Cardiac muscle cell (in vitro differentiated cells and primary cell): ENCODE data around the gene CHI3L1. TPM values are rescaled to one million over a fixed set of nuclear protein-coding genes. Genes with fewer than 3 reads are reported as not detected.

Experiments
- DNase-seq, 2 donors: peaks; one replicate each; pipeline versions ENCODE4 v3.0.0 to v3.0.0-alpha.2; 2010 to 2017; ENCODE audit warnings: low read depth in 1 of 2, low spot score in 1 of 2
- H3K27ac ChIP-seq: fragments of 200-600 bp; sonication (generic); 2 replicates; pipeline ENCODE4 v1.5.1; 2016
- H3K27me3 ChIP-seq: fragments of 200-600 bp; sonication (generic); 2 replicates; pipeline ENCODE4 v1.6.0; 2016; ENCODE audit warnings: control low read depth
- H3K36me3 ChIP-seq: fragments of 200-600 bp; sonication (generic); 2 replicates; pipeline ENCODE4 v1.5.1; 2016; ENCODE audit warnings: control low read depth
- H3K4me1 ChIP-seq: fragments of 200-600 bp; sonication (generic); 2 replicates; pipeline ENCODE4 v1.8.1; 2017; ENCODE audit warnings: low read depth, mild to moderate bottlenecking, mixed run types
- H3K4me3 ChIP-seq: fragments of 200-600 bp; sonication (generic); 2 replicates; pipeline ENCODE4 v1.5.1; 2016; ENCODE audit warnings: mild to moderate bottlenecking
- H3K9me3 ChIP-seq: fragments of 200-600 bp; sonication (generic); 2 replicates; pipeline ENCODE4 v1.5.1; 2017; ENCODE audit warnings: low read depth, mild to moderate bottlenecking, control low read depth
- CTCF ChIP-seq: IDR thresholded peaks from 2 replicates; pipeline ENCODE4 v1.5.1; 2012; ENCODE audit warnings: low read depth, mild to moderate bottlenecking, low read length
- polyA plus RNA-seq: library from polyadenylated mRNA; unstranded; fragments of >200 nt; fragmentation: Nextera tagmentation; extraction: Ambion mirVana; gene quantifications from 2 replicates; pipeline ENCODE4 v1.2.1, GENCODE V29; 2016
- total RNA-seq: library from RNA; depleted of rRNA; stranded (reverse); fragments of >200 nt; gene quantifications from 2 replicates; pipeline ENCODE4 v1.2.3, GENCODE V29; 2016

Gene CHI3L1
- total and polyA plus RNA-seq, 2 experiments from 2014 or later, result 1.4 TPM; not detected in 1

- H3K36me3 ChIP-seq, result no peaks in the 10 kb centered on the region
- no peak overlapping the region for H3K27ac ChIP-seq
- peaks cover 21% of the 10 kb centered on the region for H3K4me1 ChIP-seq
- H3K9me3 ChIP-seq, result no peaks in the 10 kb centered on the region
- no peaks in the 10 kb centered on the region for H3K27me3 ChIP-seq
- no peak for DNase-seq
- TF ChIP-seq CTCF, result no peak
- H3K4me3 ChIP-seq, result no peak overlapping the region
Measured at GRCh38 chr1:203171341-203172183, 14.9 kb downstream of the CHI3L1 start.

- H3K4me3 ChIP-seq, result no peak overlapping the region
- H3K9me3 ChIP-seq, result no peaks in the 10 kb centered on the region
- H3K36me3 ChIP-seq, result no peaks in the 10 kb centered on the region
- H3K27me3 ChIP-seq, result no peaks in the 10 kb centered on the region
- peaks cover 15% of the 10 kb centered on the region for H3K4me1 ChIP-seq
- H3K27ac ChIP-seq, result no peak overlapping the region
- TF ChIP-seq CTCF, result no peak
- DNase-seq, result no peak
Measured at GRCh38 chr1:203170625-203171330, 15.7 kb downstream of the CHI3L1 start.

GRCh38 chr1:203169770-203170520 is 16.6 kb downstream of the CHI3L1 start:
- TF ChIP-seq CTCF, result no peak
- no peak overlapping the region for H3K4me3 ChIP-seq
- H3K4me1 ChIP-seq, result peaks cover 7% of the 10 kb centered on the region

GRCh38 chr1:203168991-203169390 is 17.5 kb downstream of the CHI3L1 start:
- Histone ChIP-seq H3K9me3 (no peaks in the 10 kb centered on the region), H3K4me1 (peaks cover 6% of the 10 kb centered on the region), H3K36me3 (no peaks in the 10 kb centered on the region), H3K27ac (no peak overlapping the region), H3K27me3 (no peaks in the 10 kb centered on the region), H3K4me3 (no peak overlapping the region)
- DNase-seq, result no peak
- TF ChIP-seq CTCF, result no peak

More at GRCh38 chr1:203169770-203170520, 16.6 kb downstream of the CHI3L1 start:
- no peak for DNase-seq
- no peaks in the 10 kb centered on the region for H3K36me3 ChIP-seq
- no peaks in the 10 kb centered on the region for H3K9me3 ChIP-seq
- no peak overlapping the region for H3K27ac ChIP-seq
- H3K27me3 ChIP-seq, result no peaks in the 10 kb centered on the region

- Histone ChIP-seq H3K4me1 (no peaks in the 10 kb centered on the region), H3K36me3 (no peaks in the 10 kb centered on the region), H3K27ac (no peak overlapping the region), H3K4me3 (no peak overlapping the region), H3K27me3 (no peaks in the 10 kb centered on the region), H3K9me3 (no peaks in the 10 kb centered on the region)
- no peak for TF ChIP-seq CTCF
- no peak for DNase-seq
Measured at GRCh38 chr1:203168256-203168786, 18.2 kb downstream of the CHI3L1 start.
